ENCODE data around the gene NDRG4.

DNA sequence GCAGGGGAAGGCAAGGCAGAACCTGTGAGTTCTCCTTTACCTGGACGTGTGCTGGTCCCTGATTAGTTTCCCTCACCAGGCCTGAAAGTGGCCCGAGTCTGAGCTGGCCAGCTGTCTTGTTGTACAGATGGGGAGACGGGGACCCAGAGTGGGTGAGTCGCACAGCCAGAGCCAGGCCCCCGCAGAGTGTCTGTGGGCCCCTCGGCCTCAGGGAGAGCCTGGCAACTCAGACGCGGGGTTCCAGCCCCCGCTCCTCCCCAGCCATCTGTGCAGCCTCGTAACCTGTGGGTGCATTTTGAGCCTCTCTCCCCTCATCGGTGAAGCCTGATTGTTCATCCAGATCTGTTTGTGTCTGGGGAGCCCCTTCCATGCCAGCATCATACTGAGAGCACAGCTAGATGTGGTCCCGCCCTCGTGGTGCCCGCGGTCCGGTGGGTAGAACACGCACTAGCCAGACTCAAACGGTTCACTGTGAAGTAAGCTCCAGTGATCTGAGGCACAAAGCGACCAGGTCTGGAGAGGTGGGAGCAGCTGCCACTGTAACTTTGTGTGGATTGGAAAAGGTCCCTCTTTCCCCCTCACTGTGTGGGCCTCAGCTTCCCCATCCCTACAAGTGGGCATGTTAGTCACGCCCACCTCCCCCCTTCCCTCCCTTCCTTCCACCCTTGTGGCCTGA lies 6.0 kb upstream of the NDRG4 start:
- TF ChIP-seq, protein P1, sequence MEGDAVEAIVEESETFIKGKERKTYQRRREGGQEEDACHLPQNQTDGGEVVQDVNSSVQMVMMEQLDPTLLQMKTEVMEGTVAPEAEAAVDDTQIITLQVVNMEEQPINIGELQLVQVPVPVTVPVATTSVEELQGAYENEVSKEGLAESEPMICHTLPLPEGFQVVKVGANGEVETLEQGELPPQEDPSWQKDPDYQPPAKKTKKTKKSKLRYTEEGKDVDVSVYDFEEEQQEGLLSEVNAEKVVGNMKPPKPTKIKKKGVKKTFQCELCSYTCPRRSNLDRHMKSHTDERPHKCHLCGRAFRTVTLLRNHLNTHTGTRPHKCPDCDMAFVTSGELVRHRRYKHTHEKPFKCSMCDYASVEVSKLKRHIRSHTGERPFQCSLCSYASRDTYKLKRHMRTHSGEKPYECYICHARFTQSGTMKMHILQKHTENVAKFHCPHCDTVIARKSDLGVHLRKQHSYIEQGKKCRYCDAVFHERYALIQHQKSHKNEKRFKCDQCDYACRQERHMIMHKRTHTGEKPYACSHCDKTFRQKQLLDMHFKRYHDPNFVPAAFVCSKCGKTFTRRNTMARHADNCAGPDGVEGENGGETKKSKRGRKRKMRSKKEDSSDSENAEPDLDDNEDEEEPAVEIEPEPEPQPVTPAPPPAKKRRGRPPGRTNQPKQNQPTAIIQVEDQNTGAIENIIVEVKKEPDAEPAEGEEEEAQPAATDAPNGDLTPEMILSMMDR (IDR thresholded peaks at IDR 0.05) = no peak
- no peak for TF ChIP-seq POLR2A (IDR thresholded peaks at IDR 0.05)
